Left hindlimb (tissue), 1 donor: Measurements from ENCODE around the gene NPTX1.
A peak's percentile ranks its signal among the peaks of the same experiment; 100 is the strongest.

Experiments used
- DNase-seq: peaks from one replicate; pipeline ENCODE4 v3.0.0-alpha.2; 2018

Gene NPTX1

GRCh38 chr17:80457236-80457856 is 19.1 kb downstream of the NPTX1 start:
- DNase-seq = no peak

- peak; percentile 66 for DNase-seq
Measured at GRCh38 chr17:80456465-80457235, 19.8 kb downstream of the NPTX1 start.

- no peak for DNase-seq
Measured at GRCh38 chr17:80455784-80456183, 20.6 kb downstream of the NPTX1 start.

GRCh38 chr17:80455336-80455710 is 21.1 kb downstream of the NPTX1 start:
- DNase-seq = no peak

- DNase-seq = peak; percentile 98
Measured at GRCh38 chr17:80454557-80455335, 21.7 kb downstream of the NPTX1 start.

GRCh38 chr17:80453998-80454556 is 22.3 kb downstream of the NPTX1 start:
- no peak for DNase-seq

GRCh38 chr17:80453126-80453997 is 23.0 kb downstream of the NPTX1 start:
- no peak for DNase-seq

- no peak for DNase-seq
Measured at GRCh38 chr17:80452173-80452915, 24.1 kb downstream of the NPTX1 start.

GRCh38 chr17:80451104-80451775 is 25.2 kb downstream of the NPTX1 start:
- no peak for DNase-seq

GRCh38 chr17:80449930-80450576 is 26.4 kb downstream of the NPTX1 start:
- no peak for DNase-seq

GRCh38 chr17:80449194-80449929 is 27.0 kb downstream of the NPTX1 start:
- DNase-seq = no peak

- DNase-seq = no peak
Measured at GRCh38 chr17:80447790-80448189, 28.6 kb downstream of the NPTX1 start.

GRCh38 chr17:80446645-80447405 is 29.6 kb downstream of the NPTX1 start:
- DNase-seq = no peak

- no peak for DNase-seq
Measured at GRCh38 chr17:80445726-80446110, 30.7 kb downstream of the NPTX1 start.

GRCh38 chr17:80445007-80445725 is 31.2 kb downstream of the NPTX1 start:
- no peak for DNase-seq

GRCh38 chr17:80444644-80444979 is 31.8 kb downstream of the NPTX1 start:
- DNase-seq = no peak

- DNase-seq = no peak
Measured at GRCh38 chr17:80443916-80444643, 32.3 kb downstream of the NPTX1 start.

- DNase-seq = no peak
Measured at GRCh38 chr17:80443498-80443897, 32.9 kb downstream of the NPTX1 start.
